Measurements from ENCODE around the gene CHRNA10.
A peak's percentile ranks its signal among the peaks of the same experiment; 100 is the strongest.

Gene CHRNA10

DNA sequence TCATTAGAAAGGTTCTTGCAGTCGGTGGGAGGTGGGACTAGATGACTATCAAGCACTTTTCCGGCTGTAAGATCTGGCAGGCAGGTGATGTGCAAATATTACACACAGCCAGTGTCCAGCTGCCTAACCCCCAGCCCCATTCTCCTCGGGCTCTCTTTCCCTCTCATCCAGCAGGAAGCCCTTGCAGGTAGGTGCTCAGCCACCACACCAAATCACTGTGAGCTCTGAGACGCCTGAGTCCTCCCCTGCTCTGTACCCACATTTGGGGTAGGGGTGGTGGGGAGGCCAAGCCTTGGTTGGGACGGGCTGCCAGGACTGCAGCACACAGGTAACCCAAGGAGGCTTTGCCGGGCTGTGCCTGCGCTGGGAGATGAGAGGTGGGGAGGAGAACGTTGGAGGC is 30.0 kb downstream of the CHRNA10 start:
- peak overlapping the region; percentile 63 for H3K4me3 Mint-ChIP-seq
- no peaks in the 10 kb centered on the region for H3K36me3 Mint-ChIP-seq (ENCODE audit: insufficient read depth)
- DNase-seq (ENCODE audit: low spot score in 2 of 2) (no peak), ATAC-seq (replicated peaks; ENCODE audit: extremely low read depth, poor library complexity, severe bottlenecking) (no peak)
- H3K4me1 Mint-ChIP-seq = peaks cover 12% of the 10 kb centered on the region
- H3K9me3 Mint-ChIP-seq = no peaks in the 10 kb centered on the region
- peaks cover 91% of the 10 kb centered on the region for H3K27me3 Mint-ChIP-seq
- H3K27ac Mint-ChIP-seq (ENCODE audit: low read depth) = peak overlapping the region; percentile 4

DNA sequence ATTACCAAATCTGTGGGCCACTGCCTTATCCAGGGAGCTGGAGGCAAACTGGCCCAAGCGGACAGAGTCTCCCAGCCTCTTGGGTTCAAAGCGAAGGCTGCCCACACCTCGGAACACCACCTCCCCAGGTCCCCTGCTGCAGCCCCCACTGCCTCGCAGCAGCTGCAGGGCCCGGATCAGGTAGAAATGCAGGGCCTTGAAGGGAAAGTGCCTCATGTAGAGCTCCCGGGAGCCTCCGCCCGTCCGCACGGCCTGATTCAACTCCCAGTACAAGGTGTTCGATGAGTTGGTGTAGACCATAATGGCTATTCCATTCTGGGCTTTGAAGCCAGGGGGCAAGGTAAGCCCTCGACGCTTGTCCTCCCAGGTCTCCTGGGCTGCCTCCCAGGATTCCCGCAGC is 31.3 kb downstream of the CHRNA10 start:
- Mint-ChIP-seq H3K27ac (ENCODE audit: low read depth) (no peak overlapping the region), H3K36me3 (ENCODE audit: insufficient read depth) (no peaks in the 10 kb centered on the region), H3K9me3 (no peaks in the 10 kb centered on the region), H3K27me3 (peaks cover 91% of the 10 kb centered on the region), H3K4me3 (no peak overlapping the region), H3K4me1 (peaks cover 12% of the 10 kb centered on the region)
- DNase-seq (ENCODE audit: low spot score in 2 of 2) (no peak), ATAC-seq (replicated peaks; ENCODE audit: extremely low read depth, poor library complexity, severe bottlenecking) (no peak)

DNA sequence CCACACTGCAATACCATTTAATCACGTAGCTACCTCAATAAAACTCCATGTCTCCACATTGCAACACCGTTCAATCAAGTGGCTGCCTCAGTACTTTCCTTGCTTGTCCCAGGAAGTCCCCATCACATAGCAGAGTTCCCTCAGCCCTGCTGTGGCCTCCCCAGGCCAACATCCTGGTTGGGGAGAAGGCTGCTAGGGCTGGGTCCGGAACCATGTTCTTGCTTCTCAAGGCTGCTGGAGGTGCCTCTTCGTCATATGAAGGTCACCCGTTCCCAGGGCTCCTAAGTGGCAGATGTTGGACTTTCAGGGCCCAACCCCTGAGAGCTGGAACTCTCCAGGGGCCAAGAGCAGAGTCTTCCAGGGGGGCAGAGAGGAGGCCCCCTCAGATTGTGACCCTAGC is 32.7 kb downstream of the CHRNA10 start:
- Mint-ChIP-seq H3K4me1 (peaks cover 12% of the 10 kb centered on the region), H3K36me3 (ENCODE audit: insufficient read depth) (no peaks in the 10 kb centered on the region), H3K9me3 (no peaks in the 10 kb centered on the region), H3K4me3 (no peak overlapping the region), H3K27me3 (peaks cover 79% of the 10 kb centered on the region), H3K27ac (ENCODE audit: low read depth) (no peak overlapping the region)
- DNase-seq (ENCODE audit: low spot score in 2 of 2) = no peak
- ATAC-seq (replicated peaks; ENCODE audit: extremely low read depth, poor library complexity, severe bottlenecking) = no peak

DNA sequence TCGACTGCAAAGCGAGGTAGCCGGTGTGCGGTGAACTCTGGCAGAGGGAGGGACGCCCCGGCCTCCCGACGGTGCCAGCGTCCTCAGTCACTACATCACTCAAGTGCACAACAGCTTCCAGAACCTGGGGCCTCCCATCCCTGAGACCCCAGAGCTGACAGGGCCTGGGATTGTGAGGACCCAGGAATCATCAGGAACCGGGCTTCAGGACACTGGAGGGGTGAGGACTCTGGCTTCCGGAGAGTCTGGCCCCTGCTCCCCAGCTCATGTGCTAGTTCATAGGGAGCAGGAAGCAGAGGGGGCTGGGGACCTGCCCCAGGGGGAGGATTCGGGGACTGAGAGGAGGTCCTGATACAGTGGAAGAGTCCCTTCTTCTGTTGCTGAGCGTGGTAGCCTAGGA is 34.0 kb downstream of the CHRNA10 start:
- Mint-ChIP-seq H3K27me3 (peaks cover 66% of the 10 kb centered on the region), H3K36me3 (ENCODE audit: insufficient read depth) (no peaks in the 10 kb centered on the region), H3K9me3 (no peaks in the 10 kb centered on the region), H3K4me1 (peaks cover 6% of the 10 kb centered on the region), H3K4me3 (no peak overlapping the region), H3K27ac (ENCODE audit: low read depth) (no peak overlapping the region)
- DNase-seq (ENCODE audit: low spot score in 2 of 2) (no peak), ATAC-seq (replicated peaks; ENCODE audit: extremely low read depth, poor library complexity, severe bottlenecking) (no peak)

DNA sequence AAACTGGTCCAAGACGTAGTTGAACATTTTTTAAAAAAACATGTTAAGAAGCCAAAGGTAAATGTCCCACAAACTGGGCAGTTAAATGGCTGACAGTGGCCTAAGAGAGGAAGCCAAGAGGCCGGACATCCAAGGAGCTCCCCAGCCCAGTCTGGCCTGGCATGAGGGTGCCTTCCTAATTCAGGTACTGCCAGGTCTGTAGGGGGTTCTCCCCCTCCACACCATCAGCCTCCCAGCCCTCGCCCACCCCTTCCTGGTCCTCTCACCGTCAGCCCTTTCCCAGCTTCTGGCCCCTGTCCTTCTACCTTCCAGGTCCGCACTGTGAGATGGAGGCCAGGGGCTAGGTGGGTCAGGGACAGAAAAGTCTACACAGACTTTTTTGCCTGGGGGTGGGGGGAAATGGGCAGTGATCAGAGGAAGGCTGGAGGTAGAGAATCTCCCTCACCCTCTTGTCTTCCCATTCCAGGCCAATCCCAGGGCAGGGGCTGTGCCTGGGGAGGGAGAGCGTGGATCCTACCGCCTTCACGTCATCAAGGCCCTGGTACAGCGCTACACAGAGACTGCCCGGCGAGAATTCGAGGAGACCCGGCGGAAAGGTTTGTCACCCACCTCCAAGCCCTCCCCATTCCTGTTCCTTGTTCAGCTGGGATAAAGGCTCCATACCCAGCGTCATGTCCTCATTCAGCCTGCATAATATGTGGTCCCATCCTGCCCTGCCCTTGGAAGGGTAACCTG is 35.4 kb downstream of the CHRNA10 start:
- Mint-ChIP-seq H3K4me1 (no peaks in the 10 kb centered on the region), H3K36me3 (ENCODE audit: insufficient read depth) (no peaks in the 10 kb centered on the region), H3K4me3 (no peak overlapping the region), H3K27me3 (peaks cover 55% of the 10 kb centered on the region), H3K9me3 (no peaks in the 10 kb centered on the region), H3K27ac (ENCODE audit: low read depth) (no peak overlapping the region)
- ATAC-seq (replicated peaks; ENCODE audit: extremely low read depth, poor library complexity, severe bottlenecking) (no peak), DNase-seq (ENCODE audit: low spot score in 2 of 2) (no peak)

DNA sequence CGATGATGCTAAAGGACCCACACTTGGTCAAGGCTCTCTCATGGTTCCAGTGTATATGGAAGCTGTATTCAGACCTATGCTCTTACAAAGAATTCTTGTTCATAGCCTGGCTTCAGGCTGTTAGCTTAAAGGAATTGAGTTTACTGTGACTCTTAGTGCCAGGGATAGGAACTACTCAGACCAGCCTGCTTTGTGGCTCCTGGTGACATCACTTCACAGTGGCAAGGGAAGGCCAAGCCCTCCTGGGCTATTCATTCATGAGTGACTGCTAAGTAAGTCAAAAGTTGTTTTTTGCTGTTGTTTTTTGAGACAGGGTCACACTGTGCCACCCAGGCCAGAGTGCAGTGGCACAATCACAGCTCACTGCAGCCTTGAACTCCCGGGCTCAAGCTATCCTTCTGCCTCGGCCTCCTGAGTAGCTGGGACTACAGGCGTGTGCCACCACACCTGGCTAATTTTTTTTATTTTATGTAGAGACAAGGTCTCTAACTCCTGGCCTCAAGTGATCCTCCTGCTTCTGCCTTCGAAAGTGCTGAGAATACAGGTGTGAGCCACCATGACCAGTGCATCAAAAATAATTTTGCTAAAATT is 39.0 kb downstream of the CHRNA10 start:
- Mint-ChIP-seq H3K4me3 (no peak overlapping the region), H3K36me3 (ENCODE audit: insufficient read depth) (no peaks in the 10 kb centered on the region), H3K27me3 (peaks cover 24% of the 10 kb centered on the region), H3K9me3 (no peaks in the 10 kb centered on the region), H3K27ac (ENCODE audit: low read depth) (no peak overlapping the region), H3K4me1 (no peaks in the 10 kb centered on the region)
- ATAC-seq (replicated peaks; ENCODE audit: extremely low read depth, poor library complexity, severe bottlenecking) = no peak
- no peak for DNase-seq (ENCODE audit: low spot score in 2 of 2)

DNA sequence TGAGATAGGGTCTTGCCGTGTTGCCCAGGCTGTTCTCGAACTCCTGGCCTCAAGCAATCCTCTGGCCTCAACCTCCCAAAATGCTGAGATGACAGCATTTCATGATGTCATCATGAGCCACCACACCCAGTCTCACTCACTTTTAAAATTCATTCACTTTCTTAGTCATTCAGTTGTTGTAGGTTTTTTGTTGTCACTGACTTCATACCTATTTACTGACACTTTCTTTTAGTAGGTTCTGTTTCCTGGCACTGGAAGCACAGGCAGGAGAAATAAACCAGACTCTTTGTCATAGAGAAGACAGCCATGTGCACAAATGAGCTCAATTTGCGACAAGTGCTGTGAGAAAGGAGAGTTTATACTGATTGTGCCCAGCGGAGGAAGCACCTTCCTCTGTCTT is 39.9 kb downstream of the CHRNA10 start:
- DNase-seq (ENCODE audit: low spot score in 2 of 2) (no peak), ATAC-seq (replicated peaks; ENCODE audit: extremely low read depth, poor library complexity, severe bottlenecking) (no peak)
- H3K27me3 Mint-ChIP-seq = peaks cover 16% of the 10 kb centered on the region
- peaks cover 7% of the 10 kb centered on the region for H3K4me1 Mint-ChIP-seq
- no peaks in the 10 kb centered on the region for H3K9me3 Mint-ChIP-seq
- no peak overlapping the region for H3K27ac Mint-ChIP-seq (ENCODE audit: low read depth)
- no peaks in the 10 kb centered on the region for H3K36me3 Mint-ChIP-seq (ENCODE audit: insufficient read depth)
- no peak overlapping the region for H3K4me3 Mint-ChIP-seq

DNA sequence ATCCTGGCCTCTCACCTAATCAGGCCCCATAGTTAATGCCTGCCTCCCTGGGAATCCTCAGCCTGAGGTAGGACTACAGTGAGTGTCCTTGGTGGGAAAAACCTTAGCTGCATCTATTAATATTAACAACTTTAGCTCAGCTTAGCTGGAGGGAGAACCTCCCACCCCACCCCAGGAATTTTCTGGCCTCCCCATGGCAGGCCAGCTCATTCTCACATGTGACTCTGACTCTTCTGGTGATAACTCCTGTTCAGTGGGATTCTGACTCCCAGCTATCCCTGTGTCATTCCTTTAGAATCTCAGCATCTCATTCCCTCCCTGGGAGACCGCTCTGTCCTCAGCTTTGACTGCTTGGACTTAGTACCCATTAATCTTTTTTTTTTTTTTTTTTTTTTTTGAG is 43.9 kb downstream of the CHRNA10 start:
- H3K4me1 Mint-ChIP-seq = peaks cover 7% of the 10 kb centered on the region
- no peaks in the 10 kb centered on the region for H3K9me3 Mint-ChIP-seq
- no peak overlapping the region for H3K27ac Mint-ChIP-seq (ENCODE audit: low read depth)
- no peaks in the 10 kb centered on the region for H3K36me3 Mint-ChIP-seq (ENCODE audit: insufficient read depth)
- no peaks in the 10 kb centered on the region for H3K27me3 Mint-ChIP-seq
- ATAC-seq (replicated peaks; ENCODE audit: extremely low read depth, poor library complexity, severe bottlenecking) (no peak), DNase-seq (ENCODE audit: low spot score in 2 of 2) (no peak)
- H3K4me3 Mint-ChIP-seq = no peak overlapping the region

DNA sequence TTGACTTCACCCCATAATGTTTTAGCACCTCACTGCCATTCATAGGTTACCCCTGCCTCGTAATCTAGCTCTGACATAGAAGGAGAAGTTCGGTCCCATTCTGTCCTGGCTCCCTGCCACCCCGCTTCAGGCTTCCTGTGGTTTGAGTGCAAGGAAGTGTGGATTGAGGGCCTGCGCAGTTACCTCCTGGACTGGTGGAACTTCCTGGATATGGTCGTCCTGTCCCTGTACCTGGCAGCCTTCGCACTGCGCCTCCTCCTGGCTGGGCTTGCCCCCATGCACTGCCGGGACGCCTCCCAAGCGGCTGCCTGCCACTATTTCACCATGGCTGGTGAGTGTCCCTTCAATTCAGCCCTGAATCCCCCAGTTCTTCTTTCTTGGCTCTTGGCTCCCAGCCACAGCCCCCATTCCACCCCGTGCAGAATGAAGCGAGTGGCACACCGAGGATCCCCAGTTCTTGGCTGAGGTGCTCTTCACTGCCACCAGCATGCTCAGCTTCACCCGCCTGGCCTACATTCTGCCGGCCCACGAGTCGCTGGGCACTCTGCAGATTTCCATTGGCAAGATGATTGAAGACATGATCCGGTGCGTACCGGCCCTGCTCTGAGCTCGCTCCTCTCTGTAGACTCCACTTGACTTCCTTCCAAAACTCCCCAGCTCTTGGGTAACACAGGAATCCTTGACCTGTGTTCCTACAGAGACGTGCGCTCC is 44.8 kb downstream of the CHRNA10 start:
- no peaks in the 10 kb centered on the region for H3K36me3 Mint-ChIP-seq (ENCODE audit: insufficient read depth)
- H3K9me3 Mint-ChIP-seq = no peaks in the 10 kb centered on the region
- no peak for ATAC-seq (replicated peaks; ENCODE audit: extremely low read depth, poor library complexity, severe bottlenecking)
- no peak for DNase-seq (ENCODE audit: low spot score in 2 of 2)
- no peak overlapping the region for H3K4me3 Mint-ChIP-seq
- peaks cover 7% of the 10 kb centered on the region for H3K4me1 Mint-ChIP-seq
- H3K27me3 Mint-ChIP-seq = no peaks in the 10 kb centered on the region
- H3K27ac Mint-ChIP-seq (ENCODE audit: low read depth) = no peak overlapping the region

DNA sequence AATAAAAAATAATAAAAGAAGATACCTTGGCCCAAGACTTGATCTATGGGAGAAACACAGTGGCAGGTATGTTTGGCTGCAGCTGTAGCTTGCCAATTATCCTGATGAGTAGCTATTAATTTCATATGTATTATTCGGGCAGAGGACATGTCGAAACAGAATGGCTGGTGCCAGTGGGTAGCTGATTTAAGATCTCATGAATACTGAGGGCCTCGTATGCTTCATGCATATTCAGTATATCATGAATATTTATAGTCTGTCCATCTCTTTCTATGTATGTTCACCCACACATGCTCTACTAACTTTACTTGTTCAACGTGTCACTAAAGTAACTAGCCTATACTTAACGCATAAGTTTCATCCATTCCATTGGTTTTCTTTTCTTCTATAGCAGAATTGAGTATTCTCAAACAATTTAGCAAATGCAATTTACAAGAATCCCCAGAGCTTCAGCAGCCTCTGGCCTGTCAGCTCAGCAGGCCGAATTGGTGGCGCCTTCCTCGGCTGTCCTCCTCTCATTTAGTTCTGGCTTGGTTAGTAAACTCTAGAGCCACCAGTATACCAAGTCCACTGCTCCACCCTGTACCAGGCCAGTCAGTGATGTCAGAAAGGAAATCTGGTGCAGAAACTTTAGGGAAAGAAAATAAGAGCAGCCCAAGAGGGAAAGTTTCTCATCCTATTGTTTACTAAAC is 47.3 kb downstream of the CHRNA10 start:
- Mint-ChIP-seq H3K4me3 (no peak overlapping the region), H3K27me3 (no peaks in the 10 kb centered on the region), H3K4me1 (peaks cover 7% of the 10 kb centered on the region), H3K9me3 (no peaks in the 10 kb centered on the region), H3K27ac (ENCODE audit: low read depth) (no peak overlapping the region), H3K36me3 (ENCODE audit: insufficient read depth) (no peaks in the 10 kb centered on the region)
- ATAC-seq (replicated peaks; ENCODE audit: extremely low read depth, poor library complexity, severe bottlenecking) (no peak), DNase-seq (ENCODE audit: low spot score in 2 of 2) (no peak)

DNA sequence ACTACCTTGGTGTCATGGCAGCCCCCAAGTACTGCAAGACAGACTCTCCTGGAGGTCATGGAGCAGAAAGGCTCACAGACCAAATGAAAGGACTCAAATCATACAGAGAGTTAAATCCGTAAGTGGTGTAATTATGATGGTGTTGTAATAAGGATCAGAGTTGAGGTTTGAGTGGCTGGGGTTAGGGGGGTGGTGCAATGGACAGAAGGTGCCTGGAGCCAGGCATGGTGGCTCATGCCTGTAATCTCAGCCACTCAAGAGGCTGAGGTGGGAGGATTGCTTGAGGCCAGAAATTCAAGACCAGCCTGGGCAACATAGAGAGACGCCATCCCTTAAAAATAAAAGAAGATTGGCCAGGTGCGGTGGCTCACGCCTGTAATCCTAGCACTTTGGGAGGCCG is 48.1 kb downstream of the CHRNA10 start:
- H3K36me3 Mint-ChIP-seq (ENCODE audit: insufficient read depth) = no peaks in the 10 kb centered on the region
- no peaks in the 10 kb centered on the region for H3K27me3 Mint-ChIP-seq
- no peak overlapping the region for H3K4me3 Mint-ChIP-seq
- DNase-seq (ENCODE audit: low spot score in 2 of 2) (no peak), ATAC-seq (replicated peaks; ENCODE audit: extremely low read depth, poor library complexity, severe bottlenecking) (no peak)
- no peaks in the 10 kb centered on the region for H3K9me3 Mint-ChIP-seq
- H3K4me1 Mint-ChIP-seq = peaks cover 7% of the 10 kb centered on the region
- no peak overlapping the region for H3K27ac Mint-ChIP-seq (ENCODE audit: low read depth)

DNA sequence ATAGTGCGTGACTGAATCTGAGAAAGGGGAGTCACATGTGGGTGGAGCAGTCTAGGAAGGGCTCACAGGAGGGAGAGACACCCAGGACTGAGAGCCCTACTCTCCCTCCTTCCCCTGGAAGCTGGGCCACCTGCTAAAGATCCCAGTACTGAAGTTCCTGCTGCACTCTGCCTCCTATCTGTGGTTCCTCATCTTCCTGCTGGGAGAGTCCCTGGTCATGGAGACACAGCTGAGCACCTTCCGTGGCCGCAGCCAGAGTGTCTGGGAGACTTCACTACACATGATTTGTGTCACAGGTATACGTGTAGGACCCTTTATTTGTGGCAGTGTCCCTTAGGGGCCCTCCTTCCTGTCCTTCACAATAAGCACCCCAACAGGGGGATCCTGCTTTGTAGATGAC is 48.7 kb downstream of the CHRNA10 start:
- DNase-seq (ENCODE audit: low spot score in 2 of 2) (no peak), ATAC-seq (replicated peaks; ENCODE audit: extremely low read depth, poor library complexity, severe bottlenecking) (no peak)
- Mint-ChIP-seq H3K27me3 (no peaks in the 10 kb centered on the region), H3K9me3 (no peaks in the 10 kb centered on the region), H3K4me1 (peaks cover 7% of the 10 kb centered on the region), H3K36me3 (ENCODE audit: insufficient read depth) (no peaks in the 10 kb centered on the region), H3K4me3 (no peak overlapping the region), H3K27ac (ENCODE audit: low read depth) (no peak overlapping the region)
